ENCODE measurements around the gene PRELID2. TPM values are rescaled to one million over a fixed set of nuclear protein-coding genes. Genes with fewer than 3 reads are reported as not detected.

The PRELID2 gene
- total RNA-seq = 27.1 and 29.3 TPM in 2 replicates

GRCh38 chr5:145834917-145835847, at the start of gene PRELID2:
PRELID2 (minus strand) TSS chr5:145835342; CDS start chr5:145835251, 91 bp downstream.

GRCh38 chr5:145872914-145873313, 37.8 kb upstream of the PRELID2 start, which contains the start of gene GRXCR2:
GRXCR2 (minus strand) TSS chr5:145873014; CDS start chr5:145872968, 46 bp downstream.

Other genes starting within 250 kb of the PRELID2 start
- not detected in 2 replicates for gene GRXCR2, start 37.7 kb upstream of the PRELID2 start, total RNA-seq
- gene SH3RF2, start 101.2 kb upstream of the PRELID2 start, total RNA-seq = 1.7 and 3.3 TPM in 2 replicates